ENCODE results near the gene FNDC8. TPM values are rescaled to one million over a fixed set of nuclear protein-coding genes. Genes with fewer than 3 reads are reported as not detected.
A peak's percentile ranks its signal among the peaks of the same experiment; 100 is the strongest.
"Not testable (repeated sequence)": the region's sequence is repeated elsewhere in the genome, so short reads cannot be mapped to it uniquely, and the experiment has no call there.

The FNDC8 gene
- 0.16 TPM for polyA plus RNA-seq (2013, experiment 1 of 2; ENCODE audit: insufficient read length)
- polyA plus RNA-seq (2013, experiment 2 of 2; ENCODE audit: insufficient read length), result not detected

DNA sequence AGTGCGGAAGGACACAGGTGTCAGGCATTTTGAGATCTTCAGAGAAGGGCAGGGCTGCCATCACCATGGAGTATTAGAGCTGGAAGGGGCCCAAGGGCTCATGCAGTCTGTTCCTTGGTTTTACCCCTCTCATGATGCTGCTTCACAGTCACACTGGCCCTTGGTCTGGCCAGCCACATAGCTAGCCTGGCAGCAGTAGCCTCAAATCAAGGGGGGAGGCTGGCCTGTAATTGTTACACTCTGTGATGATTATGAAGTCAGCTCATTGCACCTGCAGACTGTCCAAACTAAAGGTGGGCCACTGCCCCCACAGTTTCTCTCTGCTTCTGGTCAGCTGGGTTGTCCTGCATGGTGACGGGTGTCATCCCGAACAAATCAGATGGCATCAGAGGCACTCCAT is at the start of gene FNDC8:
Gene FNDC8, plus strand, starts transcription at position 301 of the 400 bp plus-strand sequence. Its CDS starts 79 bp downstream, at position 380.
- DNase-seq, result no peak

DNA sequence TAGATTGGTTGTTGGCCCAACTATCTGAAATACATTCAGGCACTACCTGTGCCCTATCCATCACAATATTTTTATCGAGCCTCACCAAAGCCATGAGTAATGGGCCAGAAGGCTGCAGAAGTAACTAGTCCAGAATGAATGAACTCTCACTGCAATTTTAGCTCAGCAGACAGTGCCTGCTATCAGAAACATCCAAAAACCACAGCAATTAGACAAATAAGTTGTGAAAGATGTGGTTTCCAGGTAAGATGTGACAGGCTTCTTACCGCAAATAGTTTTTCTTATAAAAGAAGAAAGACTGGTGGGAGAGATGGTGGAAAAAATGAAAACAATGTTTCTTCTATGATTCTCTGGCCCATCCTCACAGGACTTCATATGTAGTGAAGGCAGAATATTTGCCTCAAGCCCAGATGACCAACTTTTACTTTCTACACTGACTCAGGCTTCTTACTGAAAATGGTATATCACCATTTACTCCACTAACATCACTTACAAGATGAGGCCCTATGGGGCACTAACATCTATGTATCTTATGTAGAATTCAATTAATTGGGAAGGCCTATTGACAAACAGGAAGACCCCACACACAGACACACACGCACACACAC is 48.1 kb upstream of the FNDC8 start:
- DNase-seq, result no peak

DNA sequence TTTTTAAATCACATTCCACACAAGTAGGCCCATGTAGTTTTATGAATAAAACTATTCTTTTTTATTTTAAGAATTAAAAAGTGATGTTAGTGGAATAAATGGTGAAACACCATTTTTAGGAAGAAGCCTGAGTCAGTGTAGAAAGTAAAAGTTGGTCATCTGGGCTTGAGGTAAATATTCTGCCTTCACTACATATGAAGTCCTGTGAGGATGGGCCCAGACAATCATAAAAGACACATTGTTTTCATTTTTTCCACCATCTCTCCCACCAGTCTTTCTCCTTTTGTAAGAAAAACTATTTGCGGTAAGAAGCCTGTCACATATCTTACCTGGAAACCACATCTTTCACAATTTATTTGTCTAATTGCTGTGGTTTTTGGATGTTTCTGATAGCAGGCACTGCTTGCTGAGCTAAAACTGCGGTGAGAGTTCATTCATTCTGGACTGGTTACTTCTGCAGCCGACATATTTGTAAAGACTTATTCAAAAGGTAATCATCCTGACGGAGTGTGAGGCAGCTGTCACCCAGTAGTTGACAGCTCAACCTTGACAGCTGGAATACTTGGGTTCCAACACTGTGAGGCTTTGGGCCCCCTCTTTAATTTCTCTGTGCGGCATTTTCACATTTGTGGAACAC is 47.3 kb upstream of the FNDC8 start:
- DNase-seq, result no peak

- no peak for DNase-seq
Observed at GRCh38 chr17:35074711-35075707, 46.4 kb upstream of the FNDC8 start.

DNA sequence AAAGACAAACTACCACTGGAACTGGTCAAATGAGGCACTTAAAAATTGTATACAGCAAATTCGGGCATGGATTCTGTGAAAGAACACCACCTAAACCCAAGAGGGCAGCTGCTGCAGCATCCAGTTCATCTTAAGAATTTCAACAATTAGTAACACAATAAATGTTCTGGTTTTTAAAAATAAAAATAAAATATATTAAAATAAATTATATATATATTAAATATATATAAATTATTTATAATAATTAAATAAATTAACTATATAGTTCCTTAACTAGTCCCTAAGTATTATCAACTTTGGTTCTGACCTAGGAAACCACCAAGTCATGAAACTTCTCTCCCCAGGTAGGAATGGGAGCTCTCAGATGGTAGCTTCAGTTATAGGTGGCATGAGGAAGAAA is 44.5 kb upstream of the FNDC8 start:
- no peak for DNase-seq

DNA sequence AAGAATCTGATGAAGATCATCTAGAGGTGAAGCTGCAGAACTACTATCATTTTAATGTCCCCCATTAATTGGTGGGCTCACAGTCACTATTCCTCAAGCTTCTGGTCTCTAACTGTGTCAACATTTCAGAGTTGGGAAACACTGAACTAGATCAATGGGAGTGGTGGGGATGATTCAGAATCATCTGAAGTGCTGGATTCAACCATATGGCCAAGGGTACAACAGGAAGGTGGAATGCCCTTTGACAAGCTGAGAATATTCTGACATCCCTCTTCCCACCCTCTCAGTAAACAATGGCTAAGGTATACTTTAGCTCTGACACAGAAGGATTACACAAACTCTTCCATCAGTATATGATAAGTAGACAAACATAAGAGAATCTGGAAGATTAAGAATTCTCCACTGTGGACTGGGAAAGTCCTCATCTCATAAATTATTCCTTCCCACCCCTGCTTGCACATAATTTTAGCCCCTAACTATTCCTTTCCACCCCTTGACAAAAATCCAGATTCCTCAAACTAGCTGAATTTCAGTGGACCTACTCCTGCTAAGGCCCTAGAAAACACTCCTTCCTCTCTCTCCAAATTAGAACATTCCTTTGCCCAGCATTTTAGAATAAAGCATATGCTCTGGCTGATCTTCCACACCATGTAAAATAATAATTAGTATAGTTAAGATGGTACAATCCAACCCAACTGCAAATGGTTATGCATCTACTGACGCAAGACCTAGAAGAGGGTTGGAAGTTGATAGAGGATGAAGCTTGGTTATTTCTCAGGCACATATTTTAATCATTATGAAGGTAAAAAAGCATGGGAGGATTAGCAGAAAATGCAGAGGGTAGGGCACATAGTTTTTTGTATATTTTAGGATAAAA is 41.6 kb upstream of the FNDC8 start:
- DNase-seq, result no peak

DNA sequence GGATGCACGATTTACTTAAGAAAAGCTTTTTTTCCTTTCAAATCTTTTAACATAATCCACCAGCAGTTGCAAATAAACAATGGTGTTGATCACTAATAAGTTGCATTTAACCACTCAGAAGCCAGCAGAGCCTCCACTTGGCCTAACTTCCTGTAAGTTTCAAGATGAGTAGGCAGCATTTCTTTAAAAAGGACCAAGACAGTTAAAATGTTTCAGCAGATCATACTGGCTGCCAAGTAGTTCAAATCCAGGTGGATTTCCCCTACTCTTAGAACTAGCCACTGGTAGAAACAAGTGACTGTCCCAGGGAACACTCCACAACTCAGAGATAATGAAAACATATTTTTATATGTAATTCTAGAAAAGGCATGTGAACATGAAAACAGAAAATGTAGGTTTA is 40.9 kb upstream of the FNDC8 start:
- no peak for DNase-seq

GRCh38 chr17:35081638-35082037 is 39.8 kb upstream of the FNDC8 start:
- no peak for DNase-seq

GRCh38 chr17:35082073-35082657 is 39.2 kb upstream of the FNDC8 start:
- peak; percentile 78 for DNase-seq

DNA sequence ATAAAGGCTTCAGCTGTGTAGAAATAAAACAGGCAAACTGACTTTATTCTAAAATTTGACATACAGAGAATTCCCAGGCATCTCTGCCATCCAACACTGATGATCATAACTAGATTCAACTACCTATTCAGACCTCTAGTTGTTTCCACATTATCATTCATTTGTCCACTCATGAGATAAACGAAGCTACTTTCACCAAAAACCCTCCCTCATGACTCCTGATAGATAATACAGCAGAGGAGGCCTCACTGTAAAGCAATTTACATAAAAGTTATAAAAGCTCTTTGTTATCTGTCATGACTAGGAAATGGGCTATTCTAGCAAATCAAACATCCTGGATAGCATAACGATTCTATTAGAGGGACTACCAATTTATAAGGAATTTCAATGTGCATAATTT is 38.3 kb upstream of the FNDC8 start:
- DNase-seq, result no peak

GRCh38 chr17:35084987-35085386 is 36.4 kb upstream of the FNDC8 start:
- DNase-seq, result no peak

- no peak for DNase-seq
Observed at GRCh38 chr17:35086164-35086563, 35.3 kb upstream of the FNDC8 start.

DNA sequence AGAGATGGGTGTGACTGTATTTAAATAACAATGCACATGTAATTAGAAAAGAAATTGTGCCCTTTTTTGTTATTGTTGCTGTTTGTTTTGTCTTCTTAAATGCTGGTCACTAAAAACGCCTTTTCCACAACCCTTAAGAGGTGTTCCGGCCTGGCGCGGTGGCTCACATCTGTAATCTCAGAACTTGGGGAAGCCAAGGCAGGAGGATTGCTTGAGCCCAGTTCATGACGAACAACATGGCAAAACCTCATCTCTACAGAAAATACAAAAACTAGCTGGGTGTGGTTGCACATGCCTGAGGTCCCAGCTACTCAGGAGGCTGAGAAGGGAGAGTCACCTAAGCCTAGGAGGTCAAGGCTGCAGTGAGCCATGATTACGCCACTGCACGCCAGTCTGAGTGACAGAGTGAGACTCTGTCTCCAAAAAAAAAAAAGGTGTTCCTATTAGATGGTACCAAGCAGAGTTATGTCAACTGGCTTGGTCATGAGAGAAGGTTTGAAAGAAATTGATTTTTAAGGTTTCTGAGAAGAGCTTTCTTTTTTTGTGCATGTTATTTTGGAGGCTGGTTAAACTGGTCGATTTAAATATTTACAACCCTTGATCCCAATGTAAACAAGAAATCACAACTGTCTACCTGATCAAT is 34.4 kb upstream of the FNDC8 start:
- no peak for DNase-seq

GRCh38 chr17:35087731-35088355 is 33.6 kb upstream of the FNDC8 start:
- DNase-seq, result peak; percentile 9

DNA sequence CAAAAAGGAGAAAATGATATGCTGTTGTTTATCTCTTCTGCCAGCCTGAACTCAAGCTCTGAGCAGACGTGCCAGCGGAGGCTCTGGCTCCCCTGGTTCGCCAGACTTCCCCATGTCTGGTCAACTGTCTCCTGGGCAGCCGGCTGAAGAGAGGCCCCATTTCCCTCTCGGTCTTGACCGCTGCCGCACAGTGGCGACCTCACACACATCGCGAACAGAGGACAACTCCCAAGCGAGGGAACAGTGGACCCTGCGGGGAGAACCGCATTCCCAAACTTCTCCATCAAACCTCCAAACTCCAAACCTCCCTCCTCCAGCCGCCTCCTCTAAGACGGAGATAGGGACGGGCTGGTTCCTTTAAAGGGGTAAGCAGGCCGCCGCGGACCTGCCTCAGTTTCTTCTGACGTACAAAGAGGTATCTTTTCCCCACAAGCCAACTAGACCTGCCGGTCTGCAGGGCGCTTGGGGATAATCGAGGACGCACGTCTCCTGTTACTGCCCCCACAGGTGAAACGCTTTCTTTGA is 33.0 kb upstream of the FNDC8 start:
- peak; percentile 25 for DNase-seq

- peak; percentile 87 for DNase-seq
Observed at GRCh38 chr17:35088881-35089585, 32.4 kb upstream of the FNDC8 start.

DNA sequence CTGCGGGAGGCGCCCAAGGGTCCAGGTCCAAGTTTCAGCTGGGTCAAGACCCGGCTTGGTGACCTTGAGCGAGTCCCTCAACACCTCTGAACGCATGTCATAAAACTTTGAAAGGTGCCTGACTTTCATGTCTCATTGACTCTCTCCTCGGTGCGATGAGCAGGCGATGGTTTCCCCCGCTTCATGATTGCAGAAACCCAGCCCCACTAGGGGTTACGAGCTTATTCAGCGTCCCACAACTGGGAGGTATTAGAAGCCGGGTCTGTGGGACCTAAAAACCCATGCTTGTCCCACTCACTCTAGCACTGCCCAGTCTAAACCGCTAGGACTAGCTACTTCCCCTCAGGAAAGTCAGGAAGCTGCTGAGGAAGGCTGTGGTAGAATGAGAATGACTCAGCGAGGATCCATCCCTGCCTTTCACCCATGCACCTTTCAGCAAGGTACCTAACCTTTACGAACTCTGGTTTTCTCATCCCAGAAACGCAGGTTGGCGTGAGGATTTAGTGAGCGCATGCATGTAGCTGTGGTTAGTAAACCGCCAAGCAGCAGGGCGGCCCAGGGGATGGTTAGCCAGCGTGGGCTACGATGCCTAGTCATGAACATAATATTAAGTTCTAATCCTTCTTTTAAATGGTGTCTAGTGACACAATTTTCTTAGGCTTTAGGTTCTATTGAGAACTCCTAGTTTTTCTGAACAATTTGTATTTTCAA is 31.7 kb upstream of the FNDC8 start:
- peak; percentile 32 for DNase-seq

DNA sequence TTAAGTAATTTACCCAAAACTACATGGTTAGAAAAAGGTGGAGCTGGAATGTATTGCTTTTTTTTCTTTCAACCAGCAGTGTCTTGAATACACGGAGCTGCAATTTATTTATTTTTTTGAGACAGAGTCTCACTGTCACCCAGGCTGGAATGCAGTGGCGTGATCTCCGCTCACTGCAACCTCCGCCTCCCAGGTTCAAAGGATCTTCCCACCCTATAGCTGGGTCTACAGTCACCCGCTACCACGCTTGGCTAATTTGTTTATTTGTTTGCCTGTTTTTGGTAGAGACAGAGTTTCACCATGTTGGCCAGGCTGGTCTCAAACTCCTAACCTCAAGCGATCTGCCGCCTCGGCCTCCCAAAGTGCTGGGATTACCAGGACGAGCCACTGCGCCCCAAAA is 30.7 kb upstream of the FNDC8 start:
- DNase-seq, result not testable (repeated sequence)

GRCh38 chr17:35094902-35095301 is 26.5 kb upstream of the FNDC8 start:
- peak; percentile 73 for DNase-seq

All from fibroblast of skin of scalp (primary cell).